ENCODE results near the gene LCN10. TPM values are rescaled to one million over a fixed set of nuclear protein-coding genes. Genes with fewer than 3 reads are reported as not detected.

Gene LCN10
- total and polyA plus RNA-seq, 2 of the 13 experiments (the other 11 are each of a cell fraction or from before 2014, with no cell fraction given): 0.53 to 0.61 TPM

DNA sequence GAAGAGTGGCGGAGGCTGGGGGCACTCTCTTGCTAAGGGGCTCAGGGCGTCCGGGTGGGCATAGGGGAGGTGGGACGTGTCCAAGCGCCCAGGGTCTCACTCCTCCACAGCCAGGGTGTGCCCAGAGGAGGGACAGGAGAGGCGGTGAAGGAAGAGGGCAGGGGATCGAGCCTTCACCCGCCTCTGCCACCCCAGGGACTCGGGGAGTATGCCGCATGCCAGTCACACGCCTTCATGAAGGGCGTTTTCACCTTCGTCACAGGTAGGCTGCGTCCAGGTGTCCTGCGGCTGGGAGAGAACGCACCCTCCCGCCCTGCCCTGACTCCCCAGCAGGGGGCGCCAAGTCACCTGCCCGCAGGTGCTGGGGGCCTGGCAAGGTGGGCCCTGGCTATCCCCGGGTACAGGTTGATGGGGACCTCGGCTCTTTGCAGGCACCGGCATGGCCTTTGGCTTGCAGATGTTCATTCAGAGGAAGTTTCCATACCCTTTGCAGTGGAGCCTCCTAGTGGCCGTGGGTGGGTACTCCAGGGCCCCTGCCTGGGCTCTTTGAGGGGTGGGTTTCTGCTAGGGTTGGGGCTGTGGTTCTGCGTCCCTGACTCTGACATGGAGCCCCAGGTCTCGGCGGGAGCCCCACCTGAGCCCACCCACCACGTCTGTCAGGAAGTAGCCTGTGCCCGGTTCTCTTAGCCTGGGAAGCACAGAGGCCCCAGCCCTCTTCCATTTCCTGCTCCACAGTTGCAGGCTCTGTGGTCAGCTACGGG lies 49.0 kb upstream of the LCN10 start (continued):
- TF ChIP-seq ZNF230 (CRISPR knock-in tag; IDR thresholded peaks at IDR 0.05) (peak; percentile 31; the same call in 1 of the 2 replicates), ZNF143 (CRISPR knock-in tag; IDR thresholded peaks at IDR 0.05) (no peak), ZNF460 (CRISPR knock-in tag; IDR thresholded peaks at IDR 0.05; ENCODE audit: borderline replicate concordance) (no peak), ZNF672 (CRISPR knock-in tag; IDR thresholded peaks at IDR 0.05) (no peak), ZNF335 (CRISPR knock-in tag; IDR thresholded peaks at IDR 0.05) (peak; percentile 25; the same call in 1 of the 2 replicates), PLRG1 (conservative IDR thresholded peaks at IDR 0.05) (no peak), DNMT3B (CRISPR knock-in tag; conservative IDR thresholded peaks at IDR 0.05) (no peak), ZNF484 (CRISPR knock-in tag; IDR thresholded peaks at IDR 0.05; ENCODE audit: borderline replicate concordance, low read depth) (no peak), KLF15 (CRISPR knock-in tag; IDR thresholded peaks at IDR 0.05; ENCODE audit: borderline replicate concordance) (no peak), ZFAT (CRISPR knock-in tag; conservative IDR thresholded peaks at IDR 0.05) (no peak; the same call in 1 of the 2 replicates), SIX4 (CRISPR knock-in tag; IDR thresholded peaks at IDR 0.05) (no peak), DMAP1 (CRISPR knock-in tag; IDR thresholded peaks at IDR 0.05) (no peak), ZNF430 (CRISPR knock-in tag; IDR thresholded peaks at IDR 0.05) (0 out of 2 replicates have a peak, but pooled peaks have one; percentile 32)
- TF ChIP-seq, protein P1, sequence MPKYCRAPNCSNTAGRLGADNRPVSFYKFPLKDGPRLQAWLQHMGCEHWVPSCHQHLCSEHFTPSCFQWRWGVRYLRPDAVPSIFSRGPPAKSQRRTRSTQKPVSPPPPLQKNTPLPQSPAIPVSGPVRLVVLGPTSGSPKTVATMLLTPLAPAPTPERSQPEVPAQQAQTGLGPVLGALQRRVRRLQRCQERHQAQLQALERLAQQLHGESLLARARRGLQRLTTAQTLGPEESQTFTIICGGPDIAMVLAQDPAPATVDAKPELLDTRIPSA (CRISPR knock-in tag; IDR thresholded peaks at IDR 0.05; ENCODE audit: borderline replicate concordance): no peak
- TF ChIP-seq, protein P2, sequence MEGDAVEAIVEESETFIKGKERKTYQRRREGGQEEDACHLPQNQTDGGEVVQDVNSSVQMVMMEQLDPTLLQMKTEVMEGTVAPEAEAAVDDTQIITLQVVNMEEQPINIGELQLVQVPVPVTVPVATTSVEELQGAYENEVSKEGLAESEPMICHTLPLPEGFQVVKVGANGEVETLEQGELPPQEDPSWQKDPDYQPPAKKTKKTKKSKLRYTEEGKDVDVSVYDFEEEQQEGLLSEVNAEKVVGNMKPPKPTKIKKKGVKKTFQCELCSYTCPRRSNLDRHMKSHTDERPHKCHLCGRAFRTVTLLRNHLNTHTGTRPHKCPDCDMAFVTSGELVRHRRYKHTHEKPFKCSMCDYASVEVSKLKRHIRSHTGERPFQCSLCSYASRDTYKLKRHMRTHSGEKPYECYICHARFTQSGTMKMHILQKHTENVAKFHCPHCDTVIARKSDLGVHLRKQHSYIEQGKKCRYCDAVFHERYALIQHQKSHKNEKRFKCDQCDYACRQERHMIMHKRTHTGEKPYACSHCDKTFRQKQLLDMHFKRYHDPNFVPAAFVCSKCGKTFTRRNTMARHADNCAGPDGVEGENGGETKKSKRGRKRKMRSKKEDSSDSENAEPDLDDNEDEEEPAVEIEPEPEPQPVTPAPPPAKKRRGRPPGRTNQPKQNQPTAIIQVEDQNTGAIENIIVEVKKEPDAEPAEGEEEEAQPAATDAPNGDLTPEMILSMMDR (CRISPR knock-in tag; IDR thresholded peaks at IDR 0.05): peak; percentile 95
- TF ChIP-seq, protein P3, sequence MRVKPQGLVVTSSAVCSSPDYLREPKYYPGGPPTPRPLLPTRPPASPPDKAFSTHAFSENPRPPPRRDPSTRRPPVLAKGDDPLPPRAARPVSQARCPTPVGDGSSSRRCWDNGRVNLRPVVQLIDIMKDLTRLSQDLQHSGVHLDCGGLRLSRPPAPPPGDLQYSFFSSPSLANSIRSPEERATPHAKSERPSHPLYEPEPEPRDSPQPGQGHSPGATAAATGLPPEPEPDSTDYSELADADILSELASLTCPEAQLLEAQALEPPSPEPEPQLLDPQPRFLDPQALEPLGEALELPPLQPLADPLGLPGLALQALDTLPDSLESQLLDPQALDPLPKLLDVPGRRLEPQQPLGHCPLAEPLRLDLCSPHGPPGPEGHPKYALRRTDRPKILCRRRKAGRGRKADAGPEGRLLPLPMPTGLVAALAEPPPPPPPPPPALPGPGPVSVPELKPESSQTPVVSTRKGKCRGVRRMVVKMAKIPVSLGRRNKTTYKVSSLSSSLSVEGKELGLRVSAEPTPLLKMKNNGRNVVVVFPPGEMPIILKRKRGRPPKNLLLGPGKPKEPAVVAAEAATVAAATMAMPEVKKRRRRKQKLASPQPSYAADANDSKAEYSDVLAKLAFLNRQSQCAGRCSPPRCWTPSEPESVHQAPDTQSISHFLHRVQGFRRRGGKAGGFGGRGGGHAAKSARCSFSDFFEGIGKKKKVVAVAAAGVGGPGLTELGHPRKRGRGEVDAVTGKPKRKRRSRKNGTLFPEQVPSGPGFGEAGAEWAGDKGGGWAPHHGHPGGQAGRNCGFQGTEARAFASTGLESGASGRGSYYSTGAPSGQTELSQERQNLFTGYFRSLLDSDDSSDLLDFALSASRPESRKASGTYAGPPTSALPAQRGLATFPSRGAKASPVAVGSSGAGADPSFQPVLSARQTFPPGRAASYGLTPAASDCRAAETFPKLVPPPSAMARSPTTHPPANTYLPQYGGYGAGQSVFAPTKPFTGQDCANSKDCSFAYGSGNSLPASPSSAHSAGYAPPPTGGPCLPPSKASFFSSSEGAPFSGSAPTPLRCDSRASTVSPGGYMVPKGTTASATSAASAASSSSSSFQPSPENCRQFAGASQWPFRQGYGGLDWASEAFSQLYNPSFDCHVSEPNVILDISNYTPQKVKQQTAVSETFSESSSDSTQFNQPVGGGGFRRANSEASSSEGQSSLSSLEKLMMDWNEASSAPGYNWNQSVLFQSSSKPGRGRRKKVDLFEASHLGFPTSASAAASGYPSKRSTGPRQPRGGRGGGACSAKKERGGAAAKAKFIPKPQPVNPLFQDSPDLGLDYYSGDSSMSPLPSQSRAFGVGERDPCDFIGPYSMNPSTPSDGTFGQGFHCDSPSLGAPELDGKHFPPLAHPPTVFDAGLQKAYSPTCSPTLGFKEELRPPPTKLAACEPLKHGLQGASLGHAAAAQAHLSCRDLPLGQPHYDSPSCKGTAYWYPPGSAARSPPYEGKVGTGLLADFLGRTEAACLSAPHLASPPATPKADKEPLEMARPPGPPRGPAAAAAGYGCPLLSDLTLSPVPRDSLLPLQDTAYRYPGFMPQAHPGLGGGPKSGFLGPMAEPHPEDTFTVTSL (CRISPR knock-in tag; IDR thresholded peaks at IDR 0.05; ENCODE audit: borderline replicate concordance): no peak
- TF ChIP-seq, protein P4, sequence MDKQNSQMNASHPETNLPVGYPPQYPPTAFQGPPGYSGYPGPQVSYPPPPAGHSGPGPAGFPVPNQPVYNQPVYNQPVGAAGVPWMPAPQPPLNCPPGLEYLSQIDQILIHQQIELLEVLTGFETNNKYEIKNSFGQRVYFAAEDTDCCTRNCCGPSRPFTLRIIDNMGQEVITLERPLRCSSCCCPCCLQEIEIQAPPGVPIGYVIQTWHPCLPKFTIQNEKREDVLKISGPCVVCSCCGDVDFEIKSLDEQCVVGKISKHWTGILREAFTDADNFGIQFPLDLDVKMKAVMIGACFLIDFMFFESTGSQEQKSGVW (CRISPR knock-in tag; IDR thresholded peaks at IDR 0.05; ENCODE audit: borderline replicate concordance): no peak
- TF ChIP-seq, protein P5, sequence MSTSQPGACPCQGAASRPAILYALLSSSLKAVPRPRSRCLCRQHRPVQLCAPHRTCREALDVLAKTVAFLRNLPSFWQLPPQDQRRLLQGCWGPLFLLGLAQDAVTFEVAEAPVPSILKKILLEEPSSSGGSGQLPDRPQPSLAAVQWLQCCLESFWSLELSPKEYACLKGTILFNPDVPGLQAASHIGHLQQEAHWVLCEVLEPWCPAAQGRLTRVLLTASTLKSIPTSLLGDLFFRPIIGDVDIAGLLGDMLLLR (CRISPR knock-in tag; IDR thresholded peaks at IDR 0.05): no peak; the same call in 1 of the 2 replicates
- TF ChIP-seq, protein P6, sequence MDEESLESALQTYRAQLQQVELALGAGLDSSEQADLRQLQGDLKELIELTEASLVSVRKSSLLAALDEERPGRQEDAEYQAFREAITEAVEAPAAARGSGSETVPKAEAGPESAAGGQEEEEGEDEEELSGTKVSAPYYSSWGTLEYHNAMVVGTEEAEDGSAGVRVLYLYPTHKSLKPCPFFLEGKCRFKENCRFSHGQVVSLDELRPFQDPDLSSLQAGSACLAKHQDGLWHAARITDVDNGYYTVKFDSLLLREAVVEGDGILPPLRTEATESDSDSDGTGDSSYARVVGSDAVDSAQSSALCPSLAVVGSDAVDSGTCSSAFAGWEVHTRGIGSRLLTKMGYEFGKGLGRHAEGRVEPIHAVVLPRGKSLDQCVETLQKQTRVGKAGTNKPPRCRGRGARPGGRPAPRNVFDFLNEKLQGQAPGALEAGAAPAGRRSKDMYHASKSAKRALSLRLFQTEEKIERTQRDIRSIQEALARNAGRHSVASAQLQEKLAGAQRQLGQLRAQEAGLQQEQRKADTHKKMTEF (CRISPR knock-in tag; IDR thresholded peaks at IDR 0.05): peak; percentile 67
